HepG2 (cell line): ENCODE data around the gene GRAMD4. TPM values are rescaled to one million over a fixed set of nuclear protein-coding genes. Genes with fewer than 3 reads are reported as not detected.

ENCODE experiments used
- FOXK1 ChIP-seq: sonication (generic); formaldehyde crosslinking; IDR thresholded peaks from 2 replicates; pipeline ENCODE4 v1.4.0; 2020; ENCODE audit warnings: low read depth, missing genetic modification reagents, borderline replicate concordance
- HES4 ChIP-seq: sonication (generic); formaldehyde crosslinking; IDR thresholded peaks from 2 replicates; pipeline ENCODE4 v1.9.0; 2021; ENCODE audit warnings: mild to moderate bottlenecking, missing genetic modification reagents, borderline replicate concordance
- HNF4G ChIP-seq, 2 experiments: sonication (generic) in 1 of 2; formaldehyde crosslinking in 1 of 2; IDR thresholded peaks; 2 replicates each; pipeline versions ENCODE4 v1.4.0 to v1.6.1; 2011 to 2020; ENCODE audit warnings: borderline replicate concordance in 2 of 2, low read depth in 2 of 2, mild to moderate bottlenecking in 2 of 2, low read length in 1 of 2, missing genetic modification reagents in 1 of 2, moderate library complexity in 1 of 2
- HNRNPL ChIP-seq: fragments of 200-400 bp; formaldehyde crosslinking; IDR thresholded peaks from 2 replicates; pipeline ENCODE4 v1.6.1; 2017; ENCODE audit warnings: mild to moderate bottlenecking, low read depth, low read length
- HOXA3 ChIP-seq: sonication (generic); formaldehyde crosslinking; IDR thresholded peaks from 2 replicates; pipeline ENCODE4 v1.5.0; 2020; ENCODE audit warnings: missing genetic modification reagents
- JDP2 ChIP-seq: sonication (generic); formaldehyde crosslinking; IDR thresholded peaks from 2 replicates; pipeline ENCODE4 v1.8.1; 2022; ENCODE audit warnings: missing genetic modification reagents, borderline replicate concordance
- KLF12 ChIP-seq: sonication (generic); formaldehyde crosslinking; IDR thresholded peaks from 2 replicates; pipeline ENCODE4 v1.4.0; 2020; ENCODE audit warnings: missing genetic modification reagents, borderline replicate concordance
- NFRKB ChIP-seq: fragments of 450-650 bp; IDR thresholded peaks from 2 replicates; pipeline ENCODE4 v1.6.1; 2017
- PITX1 ChIP-seq: sonication (generic); formaldehyde crosslinking; IDR thresholded peaks from 2 replicates; pipeline ENCODE4 v1.5.1; 2020; ENCODE audit warnings: mild to moderate bottlenecking, missing genetic modification reagents
- POLR2AphosphoS5 ChIP-seq: IDR thresholded peaks from 2 replicates; pipeline ENCODE4 v1.6.1; 2012; ENCODE audit warnings: low read depth, low read length
- RFXANK ChIP-seq: IDR thresholded peaks from 2 replicates; pipeline ENCODE4 v1.6.1; 2016
- SMC3 ChIP-seq: IDR thresholded peaks from 2 replicates; pipeline ENCODE4 v1.6.1; 2011; ENCODE audit warnings: low read length, improper control_type of control experiment
- U2AF1 ChIP-seq: fragments of 200-400 bp; formaldehyde crosslinking; optimal IDR thresholded peaks from 2 replicates; pipeline ENCODE3; 2017; ENCODE audit warnings: mild to moderate bottlenecking, low read depth, low read length
- ZC3H4 ChIP-seq: sonication (generic); formaldehyde crosslinking; IDR thresholded peaks from 2 replicates; pipeline ENCODE4 v1.4.0; 2020; ENCODE audit warnings: missing genetic modification reagents, borderline replicate concordance
- ZFP41 ChIP-seq: sonication (generic); formaldehyde crosslinking; IDR thresholded peaks from 2 replicates; pipeline ENCODE4 v1.4.0; 2020; ENCODE audit warnings: mild to moderate bottlenecking, missing genetic modification reagents, borderline replicate concordance
- ZFP62 ChIP-seq: sonication (generic); formaldehyde crosslinking; IDR thresholded peaks from 2 replicates; pipeline ENCODE4 v1.4.0; 2020; ENCODE audit warnings: missing genetic modification reagents
- ZNF143 ChIP-seq: sonication (generic); formaldehyde crosslinking; IDR thresholded peaks from 2 replicates; pipeline ENCODE4 v1.4.0; 2020; ENCODE audit warnings: missing genetic modification reagents
- ZNF251 ChIP-seq: sonication (generic); formaldehyde crosslinking; IDR thresholded peaks from 2 replicates; pipeline ENCODE4 v1.9.0; 2021; ENCODE audit warnings: mild to moderate bottlenecking, missing genetic modification reagents
- ZNF263 ChIP-seq: sonication (generic); formaldehyde crosslinking; IDR thresholded peaks from 2 replicates; pipeline ENCODE4 v1.4.0; 2020; ENCODE audit warnings: missing genetic modification reagents
- ZNF784 ChIP-seq: sonication (generic); formaldehyde crosslinking; IDR thresholded peaks from 2 replicates; pipeline ENCODE4 v1.5.1; 2020; ENCODE audit warnings: missing genetic modification reagents, mild to moderate bottlenecking, borderline replicate concordance
- ZSCAN5A ChIP-seq: sonication (generic); formaldehyde crosslinking; IDR thresholded peaks from 2 replicates; pipeline ENCODE4 v1.8.0; 2022; ENCODE audit warnings: mild to moderate bottlenecking, missing genetic modification reagents, borderline replicate concordance
- polyA plus RNA-seq, 8 experiments: library from polyadenylated mRNA; depleted of rRNA in 3 of 8; stranded (reverse) in 7 of 8; unstranded in 1 of 8; fragments of >200 nt; fragmentation: Illumina TruSeq in 4 of 8; extraction: Trizol in 4 of 8; gene quantifications; 2 replicates each; pipeline versions ENCODE4 v1.2.1 to v1.2.3, GENCODE V29; 2011 to 2016; ENCODE audit warnings: low read depth in 4 of 8, missing spikeins in 1 of 8, mixed read lengths in 1 of 8; ENCODE audit not compliant: insufficient read depth in 1 of 8
- total RNA-seq, 5 experiments: library from RNA; depleted of rRNA; stranded (reverse); fragments of >200 nt; fragmentation: Illumina TruSeq; extraction: Trizol; gene quantifications; 2 replicates each; pipeline ENCODE4 v1.2.3, GENCODE V29; 2016; ENCODE audit warnings: low read depth in 1 of 5
- TF ChIP-seq, protein P1 (sequence below): sonication (generic); formaldehyde crosslinking; IDR thresholded peaks from 2 replicates; pipeline ENCODE4 v1.5.1; 2020; ENCODE audit warnings: mild to moderate bottlenecking, missing genetic modification reagents, moderate library complexity
- TF ChIP-seq, protein P2 (sequence below): sonication (generic); formaldehyde crosslinking; IDR thresholded peaks from 2 replicates; pipeline ENCODE4 v1.8.0; 2022; ENCODE audit warnings: missing genetic modification reagents, mild to moderate bottlenecking, moderate library complexity, borderline replicate concordance

Gene GRAMD4
- total and polyA plus RNA-seq, 2 of the 13 experiments (the other 11 are each of a cell fraction or from before 2014, with no cell fraction given), result 15.2 to 15.7 TPM

GRCh38 chr22:46652847-46653331 is 32.7 kb downstream of the GRAMD4 start (continued):
- TF ChIP-seq HNF4G (IDR thresholded peaks at IDR 0.05; ENCODE audit: borderline replicate concordance, low read depth, low read length) (no peak), HNF4G (CRISPR knock-in tag; IDR thresholded peaks at IDR 0.05; ENCODE audit: borderline replicate concordance, low read depth) (no peak), HNRNPL (peak; percentile 53; the same call in 1 of the 2 replicates), U2AF1 (no peak), ZNF251 (no peak), POLR2AphosphoS5 (no peak), FOXK1 (no peak), RFXANK (CRISPR knock-in tag) (no peak), ZNF263 (CRISPR knock-in tag) (no peak), ZFP62 (CRISPR knock-in tag) (no peak), ZFP41 (CRISPR knock-in tag) (no peak), JDP2 (CRISPR knock-in tag) (no peak), SMC3 (no peak), KLF12 (no peak), ZNF784 (CRISPR knock-in tag) (peak; percentile 67; the same call in 1 of the 2 replicates), HES4 (CRISPR knock-in tag) (no peak), ZSCAN5A (CRISPR knock-in tag) (no peak), ZC3H4 (no peak), PITX1 (CRISPR knock-in tag) (no peak), ZNF143 (CRISPR knock-in tag) (peak; percentile 51; the same call in 1 of the 2 replicates), HOXA3 (peak; percentile 58), NFRKB (no peak)
- TF ChIP-seq, protein P1, sequence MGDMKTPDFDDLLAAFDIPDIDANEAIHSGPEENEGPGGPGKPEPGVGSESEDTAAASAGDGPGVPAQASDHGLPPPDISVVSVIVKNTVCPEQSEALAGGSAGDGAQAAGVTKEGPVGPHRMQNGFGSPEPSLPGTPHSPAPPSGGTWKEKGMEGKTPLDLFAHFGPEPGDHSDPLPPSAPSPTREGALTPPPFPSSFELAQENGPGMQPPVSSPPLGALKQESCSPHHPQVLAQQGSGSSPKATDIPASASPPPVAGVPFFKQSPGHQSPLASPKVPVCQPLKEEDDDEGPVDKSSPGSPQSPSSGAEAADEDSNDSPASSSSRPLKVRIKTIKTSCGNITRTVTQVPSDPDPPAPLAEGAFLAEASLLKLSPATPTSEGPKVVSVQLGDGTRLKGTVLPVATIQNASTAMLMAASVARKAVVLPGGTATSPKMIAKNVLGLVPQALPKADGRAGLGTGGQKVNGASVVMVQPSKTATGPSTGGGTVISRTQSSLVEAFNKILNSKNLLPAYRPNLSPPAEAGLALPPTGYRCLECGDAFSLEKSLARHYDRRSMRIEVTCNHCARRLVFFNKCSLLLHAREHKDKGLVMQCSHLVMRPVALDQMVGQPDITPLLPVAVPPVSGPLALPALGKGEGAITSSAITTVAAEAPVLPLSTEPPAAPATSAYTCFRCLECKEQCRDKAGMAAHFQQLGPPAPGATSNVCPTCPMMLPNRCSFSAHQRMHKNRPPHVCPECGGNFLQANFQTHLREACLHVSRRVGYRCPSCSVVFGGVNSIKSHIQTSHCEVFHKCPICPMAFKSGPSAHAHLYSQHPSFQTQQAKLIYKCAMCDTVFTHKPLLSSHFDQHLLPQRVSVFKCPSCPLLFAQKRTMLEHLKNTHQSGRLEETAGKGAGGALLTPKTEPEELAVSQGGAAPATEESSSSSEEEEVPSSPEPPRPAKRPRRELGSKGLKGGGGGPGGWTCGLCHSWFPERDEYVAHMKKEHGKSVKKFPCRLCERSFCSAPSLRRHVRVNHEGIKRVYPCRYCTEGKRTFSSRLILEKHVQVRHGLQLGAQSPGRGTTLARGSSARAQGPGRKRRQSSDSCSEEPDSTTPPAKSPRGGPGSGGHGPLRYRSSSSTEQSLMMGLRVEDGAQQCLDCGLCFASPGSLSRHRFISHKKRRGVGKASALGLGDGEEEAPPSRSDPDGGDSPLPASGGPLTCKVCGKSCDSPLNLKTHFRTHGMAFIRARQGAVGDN, result peak; percentile 89
- TF ChIP-seq, protein P2, sequence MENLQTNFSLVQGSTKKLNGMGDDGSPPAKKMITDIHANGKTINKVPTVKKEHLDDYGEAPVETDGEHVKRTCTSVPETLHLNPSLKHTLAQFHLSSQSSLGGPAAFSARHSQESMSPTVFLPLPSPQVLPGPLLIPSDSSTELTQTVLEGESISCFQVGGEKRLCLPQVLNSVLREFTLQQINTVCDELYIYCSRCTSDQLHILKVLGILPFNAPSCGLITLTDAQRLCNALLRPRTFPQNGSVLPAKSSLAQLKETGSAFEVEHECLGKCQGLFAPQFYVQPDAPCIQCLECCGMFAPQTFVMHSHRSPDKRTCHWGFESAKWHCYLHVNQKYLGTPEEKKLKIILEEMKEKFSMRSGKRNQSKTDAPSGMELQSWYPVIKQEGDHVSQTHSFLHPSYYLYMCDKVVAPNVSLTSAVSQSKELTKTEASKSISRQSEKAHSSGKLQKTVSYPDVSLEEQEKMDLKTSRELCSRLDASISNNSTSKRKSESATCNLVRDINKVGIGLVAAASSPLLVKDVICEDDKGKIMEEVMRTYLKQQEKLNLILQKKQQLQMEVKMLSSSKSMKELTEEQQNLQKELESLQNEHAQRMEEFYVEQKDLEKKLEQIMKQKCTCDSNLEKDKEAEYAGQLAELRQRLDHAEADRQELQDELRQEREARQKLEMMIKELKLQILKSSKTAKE (CRISPR knock-in tag), result peak; percentile 27; the same call in 1 of the 2 replicates
